Measurements from ENCODE around the gene ZNF747.

- TF ChIP-seq, protein P1, sequence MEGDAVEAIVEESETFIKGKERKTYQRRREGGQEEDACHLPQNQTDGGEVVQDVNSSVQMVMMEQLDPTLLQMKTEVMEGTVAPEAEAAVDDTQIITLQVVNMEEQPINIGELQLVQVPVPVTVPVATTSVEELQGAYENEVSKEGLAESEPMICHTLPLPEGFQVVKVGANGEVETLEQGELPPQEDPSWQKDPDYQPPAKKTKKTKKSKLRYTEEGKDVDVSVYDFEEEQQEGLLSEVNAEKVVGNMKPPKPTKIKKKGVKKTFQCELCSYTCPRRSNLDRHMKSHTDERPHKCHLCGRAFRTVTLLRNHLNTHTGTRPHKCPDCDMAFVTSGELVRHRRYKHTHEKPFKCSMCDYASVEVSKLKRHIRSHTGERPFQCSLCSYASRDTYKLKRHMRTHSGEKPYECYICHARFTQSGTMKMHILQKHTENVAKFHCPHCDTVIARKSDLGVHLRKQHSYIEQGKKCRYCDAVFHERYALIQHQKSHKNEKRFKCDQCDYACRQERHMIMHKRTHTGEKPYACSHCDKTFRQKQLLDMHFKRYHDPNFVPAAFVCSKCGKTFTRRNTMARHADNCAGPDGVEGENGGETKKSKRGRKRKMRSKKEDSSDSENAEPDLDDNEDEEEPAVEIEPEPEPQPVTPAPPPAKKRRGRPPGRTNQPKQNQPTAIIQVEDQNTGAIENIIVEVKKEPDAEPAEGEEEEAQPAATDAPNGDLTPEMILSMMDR (IDR thresholded peaks at IDR 0.05): no peak
- TF ChIP-seq POLR2A (IDR thresholded peaks at IDR 0.05): no peak
Observed at GRCh38 chr16:30525844-30526136, 8.9 kb downstream of the ZNF747 start.

Measured in lower leg skin (tissue), 3 donors.